ENCODE measurements around the gene HMGN4. TPM values are rescaled to one million over a fixed set of nuclear protein-coding genes. Genes with fewer than 3 reads are reported as not detected.

Gene HMGN4
- total and polyA plus RNA-seq, 9 donors = 51.3 to 73.7 (median 62.0) TPM

DNA sequence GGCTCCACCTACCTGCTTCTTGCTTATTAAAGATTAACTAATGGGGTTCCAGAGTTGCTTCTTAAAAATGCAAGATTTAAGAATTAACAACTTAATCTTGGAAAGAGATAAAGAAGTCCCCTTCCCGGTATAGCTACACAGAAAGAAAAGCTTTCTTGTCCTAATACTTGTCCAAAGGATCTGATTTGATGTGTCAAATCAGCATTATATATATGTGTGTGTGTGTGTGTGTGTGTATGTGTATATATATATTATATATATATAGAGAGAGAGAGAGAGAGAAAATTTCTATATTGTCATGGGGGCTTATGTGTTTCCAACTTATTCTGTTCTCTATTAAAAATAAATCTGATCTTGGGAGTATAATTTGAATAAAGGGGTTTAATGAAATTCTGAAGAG, 4.6 kb upstream of the HMGN4 start:
- Histone ChIP-seq H3K9me3 (replicated peaks; ENCODE audit: control insufficient read depth, low read depth, low read length) (no peaks in the 10 kb centered on the region), H3K4me3 (ENCODE audit: low read length) (peak overlapping the region; percentile 51), H3K36me3 (ENCODE audit: control insufficient read depth, insufficient read depth, low read length) (no peaks in the 10 kb centered on the region), H3K27me3 (ENCODE audit: control insufficient read depth, insufficient read depth, low read length) (no peaks in the 10 kb centered on the region), H3K27ac (ENCODE audit: low read length) (peak overlapping the region; percentile 84), H3K4me1 (ENCODE audit: control insufficient read depth, insufficient read depth, low read length) (peaks cover 22% of the 10 kb centered on the region)
- DNase-seq = no peak
- WGBS (ENCODE audit: insufficient coverage) = no CpG with 5 or more reads among the region's 1 CpG

DNA sequence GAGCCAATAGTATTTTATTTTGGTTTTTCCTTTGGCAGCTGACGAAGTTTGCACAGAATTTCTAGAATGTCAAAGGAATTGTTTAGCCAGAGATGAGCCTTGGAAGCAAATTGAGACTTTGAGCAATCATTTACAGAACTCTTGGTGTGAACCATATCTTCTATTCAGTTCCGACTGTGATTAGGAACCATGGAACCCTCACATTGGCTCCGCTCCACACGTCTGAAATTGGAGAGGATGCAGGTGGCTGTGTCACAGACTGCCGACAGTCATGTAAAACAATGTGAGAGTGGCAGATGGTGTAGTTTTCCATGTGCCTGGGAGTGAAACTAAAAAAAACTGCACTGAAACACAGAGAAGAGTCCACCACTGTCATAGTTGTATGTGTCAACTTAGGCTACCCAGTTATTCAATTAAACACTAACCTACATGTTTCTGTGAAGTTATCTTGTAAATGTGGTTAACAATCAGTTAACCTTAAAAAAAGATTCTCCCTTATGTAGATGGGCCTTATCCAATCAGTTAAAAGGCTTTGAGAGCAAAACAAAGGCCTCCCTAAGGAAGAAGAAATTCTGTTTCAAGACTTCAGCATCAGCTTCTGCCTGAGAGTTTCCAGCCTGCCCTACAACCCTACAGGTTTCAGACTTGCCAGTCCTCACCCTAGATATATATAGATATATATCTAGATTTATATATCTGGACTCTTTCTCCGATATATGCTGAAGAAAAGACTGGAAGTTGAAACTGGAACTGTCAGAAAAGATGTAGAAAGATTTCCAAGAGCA, 3.3 kb upstream of the HMGN4 start:
- peak; percentile 69 for DNase-seq
- no peaks in the 10 kb centered on the region for H3K36me3 ChIP-seq (ENCODE audit: control insufficient read depth, insufficient read depth, low read length)
- no peaks in the 10 kb centered on the region for H3K9me3 ChIP-seq (replicated peaks; ENCODE audit: control insufficient read depth, low read depth, low read length)
- 30% methylated on average over 4 of the region's 6 CpGs for WGBS (ENCODE audit: insufficient coverage)
- H3K4me3 ChIP-seq (ENCODE audit: low read length) = no peak overlapping the region
- H3K27ac ChIP-seq (ENCODE audit: low read length) = peak overlapping the region; percentile 67
- H3K4me1 ChIP-seq (ENCODE audit: control insufficient read depth, insufficient read depth, low read length) = peaks cover 29% of the 10 kb centered on the region
- H3K27me3 ChIP-seq (ENCODE audit: control insufficient read depth, insufficient read depth, low read length) = no peaks in the 10 kb centered on the region

DNA sequence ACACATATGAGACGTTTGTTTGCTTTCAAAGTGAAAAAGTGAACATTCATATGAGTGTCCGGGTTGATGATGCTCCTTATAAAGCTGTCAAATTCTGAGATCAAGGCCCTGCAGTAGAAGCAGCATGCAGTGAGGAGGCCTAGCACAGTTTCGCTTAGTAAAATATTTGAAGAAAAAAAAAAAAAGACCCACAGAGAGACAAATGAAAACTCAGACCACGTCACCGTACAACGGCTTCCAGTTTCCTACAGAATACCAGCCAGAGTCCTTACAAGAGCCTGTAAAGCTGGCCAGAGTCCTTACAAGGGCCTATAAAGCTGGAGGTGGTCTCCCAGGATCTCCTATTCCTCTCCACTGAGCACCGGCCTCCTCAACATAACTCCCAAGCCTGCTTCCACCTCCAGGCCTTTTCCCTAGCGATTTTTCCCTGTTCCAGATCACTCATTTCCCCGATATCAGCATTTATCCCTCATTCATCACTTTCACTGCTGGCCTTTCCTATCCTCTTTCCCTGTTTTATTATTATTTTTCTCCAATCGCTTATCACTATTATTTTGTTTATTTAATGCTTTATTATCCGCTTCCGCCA, 1.5 kb upstream of the HMGN4 start:
- peak; percentile 94 for DNase-seq
- 3% methylated on average over 3 of the region's 12 CpGs for WGBS (ENCODE audit: insufficient coverage)
- peaks cover 29% of the 10 kb centered on the region for H3K4me1 ChIP-seq (ENCODE audit: control insufficient read depth, insufficient read depth, low read length)
- H3K9me3 ChIP-seq (replicated peaks; ENCODE audit: control insufficient read depth, low read depth, low read length) = no peaks in the 10 kb centered on the region
- peak overlapping the region; percentile 96 for H3K27ac ChIP-seq (ENCODE audit: low read length)
- no peaks in the 10 kb centered on the region for H3K27me3 ChIP-seq (ENCODE audit: control insufficient read depth, insufficient read depth, low read length)
- peak overlapping the region; percentile 62 for H3K4me3 ChIP-seq (ENCODE audit: low read length)
- H3K36me3 ChIP-seq (ENCODE audit: control insufficient read depth, insufficient read depth, low read length) = peaks cover 3% of the 10 kb centered on the region

DNA sequence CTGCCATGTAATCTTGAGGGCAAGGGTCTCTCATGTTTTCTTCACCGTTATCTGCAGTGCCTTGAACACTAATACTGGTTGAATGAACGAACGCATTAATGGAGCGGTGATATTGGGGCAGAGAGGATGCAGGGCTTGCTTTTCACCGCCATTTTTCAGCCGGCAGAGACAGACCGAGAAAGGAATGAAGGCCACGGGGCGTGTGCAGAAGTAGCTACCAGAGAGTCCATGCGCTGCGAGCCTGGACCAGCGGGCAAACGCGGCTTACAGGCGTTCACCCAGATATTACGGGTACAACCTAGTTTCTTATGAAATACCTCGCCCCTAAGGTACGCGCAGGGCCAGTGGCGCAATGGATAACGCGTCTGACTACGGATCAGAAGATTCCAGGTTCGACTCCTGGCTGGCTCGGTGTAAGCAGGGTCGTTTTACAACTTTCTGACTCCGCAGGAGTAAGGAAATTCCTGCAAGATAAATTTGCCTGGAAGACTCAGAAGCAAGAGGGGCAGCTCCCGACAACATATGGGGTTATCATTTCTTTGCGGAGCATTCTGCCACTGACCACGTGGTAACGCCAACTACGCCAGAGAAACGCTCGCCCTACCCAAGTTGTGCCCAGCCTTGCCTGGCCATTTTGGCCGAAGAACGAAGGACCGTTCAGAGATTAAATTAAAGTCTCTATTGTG, 863 bp upstream of the HMGN4 start:
- peak; percentile 95 for DNase-seq
- peak overlapping the region; percentile 62 for H3K4me3 ChIP-seq (ENCODE audit: low read length)
- H3K36me3 ChIP-seq (ENCODE audit: control insufficient read depth, insufficient read depth, low read length) = peaks cover 3% of the 10 kb centered on the region
- peak overlapping the region; percentile 96 for H3K27ac ChIP-seq (ENCODE audit: low read length)
- peaks cover 29% of the 10 kb centered on the region for H3K4me1 ChIP-seq (ENCODE audit: control insufficient read depth, insufficient read depth, low read length)
- no peaks in the 10 kb centered on the region for H3K27me3 ChIP-seq (ENCODE audit: control insufficient read depth, insufficient read depth, low read length)
- H3K9me3 ChIP-seq (replicated peaks; ENCODE audit: control insufficient read depth, low read depth, low read length) = no peaks in the 10 kb centered on the region
- WGBS (ENCODE audit: insufficient coverage) = under 1% methylated on average over 27 of the region's 37 CpGs

DNA sequence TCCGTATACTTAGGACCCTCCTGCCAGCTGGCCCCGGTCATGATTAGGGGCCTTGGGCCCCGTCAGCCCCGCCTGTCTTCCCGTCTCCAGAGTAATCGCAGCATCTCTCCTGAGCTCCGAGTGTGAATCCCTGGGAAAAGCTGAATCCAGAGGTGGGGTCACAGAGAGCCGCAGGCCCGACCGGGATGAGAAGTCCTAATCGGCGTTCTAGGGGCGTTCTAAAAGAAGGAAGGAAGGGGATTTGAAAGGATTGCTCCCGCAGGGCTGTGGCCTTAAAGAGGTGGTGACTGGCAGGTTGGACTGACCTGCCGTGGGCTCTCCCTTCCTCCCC, 371 bp downstream of the HMGN4 start:
- Histone ChIP-seq H3K36me3 (ENCODE audit: control insufficient read depth, insufficient read depth, low read length) (peaks cover 7% of the 10 kb centered on the region), H3K27ac (ENCODE audit: low read length) (peak overlapping the region; percentile 96), H3K4me3 (ENCODE audit: low read length) (peak overlapping the region; percentile 62), H3K27me3 (ENCODE audit: control insufficient read depth, insufficient read depth, low read length) (no peaks in the 10 kb centered on the region), H3K4me1 (ENCODE audit: control insufficient read depth, insufficient read depth, low read length) (peaks cover 29% of the 10 kb centered on the region), H3K9me3 (replicated peaks; ENCODE audit: control insufficient read depth, low read depth, low read length) (no peaks in the 10 kb centered on the region)
- WGBS (ENCODE audit: insufficient coverage) = 0% methylated on average over 7 of the region's 15 CpGs
- DNase-seq = no peak

DNA sequence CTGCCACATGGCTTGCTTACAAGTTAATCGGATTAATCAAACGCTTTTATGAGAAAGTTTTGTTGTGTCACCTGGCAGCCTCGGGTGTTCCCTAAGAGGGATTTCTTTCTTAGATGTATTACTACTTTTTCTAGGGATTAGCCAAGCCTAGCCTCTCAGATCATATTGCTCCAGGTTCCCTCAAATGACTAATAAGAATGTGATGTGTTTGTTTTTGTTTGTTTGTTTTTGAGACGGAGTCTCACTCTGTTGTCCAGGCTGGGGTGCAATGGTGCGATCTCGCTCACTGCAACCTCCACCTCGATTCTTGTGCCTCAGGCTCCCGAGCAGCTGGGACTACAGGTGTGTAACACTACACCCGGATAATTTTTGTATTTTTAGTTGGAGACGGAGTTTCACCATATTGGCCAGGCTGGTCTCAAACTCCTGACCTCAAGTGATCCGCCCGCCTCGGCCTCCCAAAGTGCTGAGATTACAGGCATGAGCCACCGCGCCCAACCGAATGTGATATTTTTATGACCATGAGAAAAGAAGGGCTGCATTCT, 977 bp downstream of the HMGN4 start:
- H3K9me3 ChIP-seq (replicated peaks; ENCODE audit: control insufficient read depth, low read depth, low read length) = no peaks in the 10 kb centered on the region
- no peaks in the 10 kb centered on the region for H3K27me3 ChIP-seq (ENCODE audit: control insufficient read depth, insufficient read depth, low read length)
- 74% methylated on average over 5 of the region's 16 CpGs for WGBS (ENCODE audit: insufficient coverage)
- peak overlapping the region; percentile 96 for H3K27ac ChIP-seq (ENCODE audit: low read length)
- H3K4me1 ChIP-seq (ENCODE audit: control insufficient read depth, insufficient read depth, low read length) = peaks cover 26% of the 10 kb centered on the region
- no peak for DNase-seq
- peaks cover 7% of the 10 kb centered on the region for H3K36me3 ChIP-seq (ENCODE audit: control insufficient read depth, insufficient read depth, low read length)
- H3K4me3 ChIP-seq (ENCODE audit: low read length) = peak overlapping the region; percentile 62

DNA sequence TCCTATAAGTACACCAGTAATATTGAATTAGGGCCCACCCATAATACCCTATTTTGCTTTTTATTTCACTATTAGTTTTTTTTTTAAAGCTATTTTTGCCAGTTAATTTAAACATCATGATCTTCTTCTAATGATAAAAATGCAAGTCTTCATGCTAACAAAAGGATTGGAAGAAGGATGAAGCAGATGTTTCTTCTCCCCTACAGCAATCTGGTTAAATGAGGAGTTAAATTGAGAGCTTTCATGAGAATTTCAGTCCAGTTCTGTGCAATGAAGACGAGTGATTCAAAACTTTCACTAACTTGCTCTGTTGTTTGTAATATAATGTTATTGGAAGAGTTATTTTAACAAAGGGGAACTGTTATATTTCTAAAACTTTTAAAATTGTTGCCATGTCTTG, 3.4 kb downstream of the HMGN4 start:
- H3K36me3 ChIP-seq (ENCODE audit: control insufficient read depth, insufficient read depth, low read length) = peaks cover 16% of the 10 kb centered on the region

DNA sequence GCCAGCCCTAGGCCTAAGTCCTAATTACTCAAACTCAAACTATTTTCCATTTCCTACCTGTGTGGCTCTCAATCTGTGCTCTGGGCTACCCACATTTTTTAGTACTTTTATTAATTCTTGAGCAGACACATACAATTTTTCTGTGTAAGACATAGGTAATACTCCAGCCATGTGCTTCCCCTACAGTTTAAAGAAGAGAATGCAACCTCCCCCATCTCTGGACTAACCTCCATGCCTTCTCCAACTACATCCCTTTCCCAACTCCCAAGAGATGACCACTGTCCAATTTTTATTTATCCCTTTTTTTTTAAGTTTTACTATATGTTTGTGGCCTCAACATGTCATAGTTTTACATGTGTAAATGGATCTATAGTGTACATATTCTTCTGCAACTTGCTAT, 5.8 kb downstream of the HMGN4 start:
- peaks cover 16% of the 10 kb centered on the region for H3K36me3 ChIP-seq (ENCODE audit: control insufficient read depth, insufficient read depth, low read length)
- H3K4me3 ChIP-seq (ENCODE audit: low read length) = no peak overlapping the region
- H3K9me3 ChIP-seq (replicated peaks; ENCODE audit: control insufficient read depth, low read depth, low read length) = no peaks in the 10 kb centered on the region
- peaks cover 5% of the 10 kb centered on the region for H3K4me1 ChIP-seq (ENCODE audit: control insufficient read depth, insufficient read depth, low read length)
- no peaks in the 10 kb centered on the region for H3K27me3 ChIP-seq (ENCODE audit: control insufficient read depth, insufficient read depth, low read length)
- DNase-seq = no peak
- no peak overlapping the region for H3K27ac ChIP-seq (ENCODE audit: low read length)

More for the DNA sequence above, 3.4 kb downstream of the HMGN4 start:
- no peak for DNase-seq
- Histone ChIP-seq H3K27me3 (ENCODE audit: control insufficient read depth, insufficient read depth, low read length) (no peaks in the 10 kb centered on the region), H3K4me1 (ENCODE audit: control insufficient read depth, insufficient read depth, low read length) (peaks cover 11% of the 10 kb centered on the region), H3K9me3 (replicated peaks; ENCODE audit: control insufficient read depth, low read depth, low read length) (no peaks in the 10 kb centered on the region), H3K4me3 (ENCODE audit: low read length) (no peak overlapping the region), H3K27ac (ENCODE audit: low read length) (no peak overlapping the region)
- WGBS (ENCODE audit: insufficient coverage) = no CpG with 5 or more reads among the region's 1 CpG

DNA sequence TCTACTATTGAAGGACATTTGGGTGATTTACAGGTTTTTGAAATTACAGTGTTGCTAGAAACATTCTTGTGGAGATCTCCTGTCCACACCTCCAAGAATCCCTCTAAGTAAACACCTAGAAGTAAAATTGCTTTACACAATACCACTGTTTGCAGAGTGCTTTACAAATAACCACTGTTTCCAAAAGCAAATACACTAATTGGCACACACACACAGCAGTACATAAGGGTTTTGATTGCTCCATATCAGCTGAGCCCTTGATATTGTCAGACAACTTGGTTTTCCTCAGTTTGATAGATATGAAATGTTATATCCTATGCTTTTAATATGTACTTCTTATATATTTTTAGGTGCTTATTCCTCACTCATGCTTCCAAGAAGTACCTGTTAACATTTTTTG, 6.3 kb downstream of the HMGN4 start:
- Histone ChIP-seq H3K4me3 (ENCODE audit: low read length) (no peak overlapping the region), H3K4me1 (ENCODE audit: control insufficient read depth, insufficient read depth, low read length) (no peaks in the 10 kb centered on the region), H3K36me3 (ENCODE audit: control insufficient read depth, insufficient read depth, low read length) (peaks cover 16% of the 10 kb centered on the region), H3K27ac (ENCODE audit: low read length) (no peak overlapping the region), H3K9me3 (replicated peaks; ENCODE audit: control insufficient read depth, low read depth, low read length) (no peaks in the 10 kb centered on the region), H3K27me3 (ENCODE audit: control insufficient read depth, insufficient read depth, low read length) (no peaks in the 10 kb centered on the region)
- no peak for DNase-seq

DNA sequence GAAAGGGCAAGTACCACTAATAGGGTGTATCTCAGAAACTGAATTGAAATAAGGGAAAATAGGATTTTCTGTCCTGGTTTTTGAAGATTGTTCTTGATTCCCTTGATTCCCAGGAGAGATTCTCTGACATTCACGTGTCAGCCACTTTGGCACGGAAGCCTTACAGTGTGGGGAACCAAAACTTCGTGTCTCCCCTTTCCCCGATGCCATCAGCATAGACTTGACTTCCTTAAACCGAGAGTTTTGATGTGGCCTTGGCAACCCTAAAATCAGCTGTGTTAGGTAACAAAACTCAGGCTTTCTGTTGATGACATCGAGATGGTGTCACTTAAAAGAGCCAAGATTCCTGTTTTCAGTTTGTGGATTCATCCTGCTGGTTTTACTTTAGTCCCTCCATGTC, 7.5 kb downstream of the HMGN4 start:
- Histone ChIP-seq H3K36me3 (ENCODE audit: control insufficient read depth, insufficient read depth, low read length) (peaks cover 15% of the 10 kb centered on the region), H3K4me3 (ENCODE audit: low read length) (no peak overlapping the region), H3K27me3 (ENCODE audit: control insufficient read depth, insufficient read depth, low read length) (no peaks in the 10 kb centered on the region), H3K9me3 (replicated peaks; ENCODE audit: control insufficient read depth, low read depth, low read length) (no peaks in the 10 kb centered on the region), H3K27ac (ENCODE audit: low read length) (no peak overlapping the region), H3K4me1 (ENCODE audit: control insufficient read depth, insufficient read depth, low read length) (peaks cover 3% of the 10 kb centered on the region)
- DNase-seq = peak; percentile 43
- WGBS (ENCODE audit: insufficient coverage) = 84% methylated on average over 6 of the region's 6 CpGs

Data from muscle of leg (tissue), 11 donors.